CD4-positive, alpha-beta T cell treated with Interleukin-15 for 4 hours (primary cell): ENCODE data around the gene CD248.
"Not testable (repeated sequence)": the region's sequence is repeated elsewhere in the genome, so short reads cannot be mapped to it uniquely, and the experiment has no call there.

Source experiments
- DNase-seq: peaks from one replicate; pipeline ENCODE4 v3.0.0-alpha.2; 2020; ENCODE audit warnings: low spot score

Gene CD248, protein sequence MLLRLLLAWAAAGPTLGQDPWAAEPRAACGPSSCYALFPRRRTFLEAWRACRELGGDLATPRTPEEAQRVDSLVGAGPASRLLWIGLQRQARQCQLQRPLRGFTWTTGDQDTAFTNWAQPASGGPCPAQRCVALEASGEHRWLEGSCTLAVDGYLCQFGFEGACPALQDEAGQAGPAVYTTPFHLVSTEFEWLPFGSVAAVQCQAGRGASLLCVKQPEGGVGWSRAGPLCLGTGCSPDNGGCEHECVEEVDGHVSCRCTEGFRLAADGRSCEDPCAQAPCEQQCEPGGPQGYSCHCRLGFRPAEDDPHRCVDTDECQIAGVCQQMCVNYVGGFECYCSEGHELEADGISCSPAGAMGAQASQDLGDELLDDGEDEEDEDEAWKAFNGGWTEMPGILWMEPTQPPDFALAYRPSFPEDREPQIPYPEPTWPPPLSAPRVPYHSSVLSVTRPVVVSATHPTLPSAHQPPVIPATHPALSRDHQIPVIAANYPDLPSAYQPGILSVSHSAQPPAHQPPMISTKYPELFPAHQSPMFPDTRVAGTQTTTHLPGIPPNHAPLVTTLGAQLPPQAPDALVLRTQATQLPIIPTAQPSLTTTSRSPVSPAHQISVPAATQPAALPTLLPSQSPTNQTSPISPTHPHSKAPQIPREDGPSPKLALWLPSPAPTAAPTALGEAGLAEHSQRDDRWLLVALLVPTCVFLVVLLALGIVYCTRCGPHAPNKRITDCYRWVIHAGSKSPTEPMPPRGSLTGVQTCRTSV

GRCh38 chr11:66316849-66317251 lies at the start of gene CD248:
TSS of gene CD248 (minus strand) at chr11:66317044. CDS start at chr11:66317027, 17 bp downstream.
- no peak for DNase-seq

- no peak for DNase-seq
Measured at GRCh38 chr11:66365711-66366619, 49.1 kb upstream of the CD248 start.

DNA sequence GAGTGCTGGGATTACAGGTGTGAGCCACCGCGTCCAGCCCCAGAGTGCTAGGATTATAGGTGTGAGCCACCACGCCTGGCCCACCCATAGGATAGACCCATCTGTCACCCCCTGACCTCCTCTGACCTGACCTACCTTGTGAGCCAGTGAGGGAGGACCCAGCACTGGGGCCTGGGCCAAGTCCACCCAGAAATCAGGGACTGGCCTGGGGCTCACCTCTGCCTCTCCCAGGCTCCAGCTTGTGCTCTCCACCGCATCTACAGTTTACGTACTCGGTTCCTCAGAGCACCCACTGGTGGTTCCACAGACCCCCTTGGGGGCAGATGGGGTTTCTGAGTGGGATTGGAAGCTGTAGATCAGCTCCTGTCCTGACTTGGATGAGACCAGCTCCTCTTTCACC lies 48.3 kb upstream of the CD248 start:
- no peak for DNase-seq

GRCh38 chr11:66363805-66364535 lies 47.1 kb upstream of the CD248 start:
- peak; percentile 57 for DNase-seq

- no peak for DNase-seq
Measured at GRCh38 chr11:66363187-66363601, 46.4 kb upstream of the CD248 start.

GRCh38 chr11:66362481-66363147 lies 45.8 kb upstream of the CD248 start:
- no peak for DNase-seq

DNA sequence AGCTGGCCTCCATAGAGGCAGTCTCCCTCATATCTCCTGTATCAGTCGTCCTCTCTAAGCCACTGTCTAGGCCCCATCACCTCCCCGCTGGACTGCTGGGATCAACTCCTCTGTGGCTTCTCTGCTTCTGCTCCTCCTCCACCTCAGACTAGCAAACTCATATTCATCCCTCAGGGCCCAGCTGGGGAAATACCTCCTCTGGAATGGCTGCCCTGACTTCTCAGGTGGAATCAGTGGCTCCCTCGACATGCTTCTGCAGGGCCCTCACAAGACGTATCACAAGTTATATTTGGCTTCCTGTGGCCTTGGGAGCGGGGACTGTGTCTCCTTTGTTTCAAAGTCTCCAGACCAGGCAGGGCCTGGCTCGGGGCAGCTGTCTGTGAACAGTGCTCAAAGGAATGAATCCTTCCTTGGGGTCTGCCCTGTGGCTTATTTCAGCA lies 44.7 kb upstream of the CD248 start:
- no peak for DNase-seq

- DNase-seq = no peak
Measured at GRCh38 chr11:66360406-66361073, 43.7 kb upstream of the CD248 start.

DNA sequence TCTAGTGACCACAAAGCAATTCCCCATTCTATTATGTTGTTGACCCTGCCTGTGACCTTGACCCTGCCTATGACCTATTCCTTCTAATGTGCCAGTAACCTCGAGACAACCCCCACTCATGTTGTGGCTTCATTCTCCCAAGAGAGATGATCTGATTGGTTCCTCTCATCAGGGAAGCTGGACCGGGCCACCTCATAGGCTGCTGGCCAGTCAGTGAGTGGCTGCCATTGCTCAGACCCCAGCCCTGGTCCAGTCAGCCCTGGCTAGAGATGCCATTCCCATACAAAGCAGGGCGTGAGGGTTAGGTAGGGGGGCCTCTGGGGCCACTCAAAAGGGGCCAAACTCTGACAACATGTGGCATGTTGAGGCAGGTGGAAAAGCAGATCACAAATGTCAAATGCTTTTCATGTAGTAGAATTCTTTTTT lies 42.8 kb upstream of the CD248 start:
- no peak for DNase-seq

DNA sequence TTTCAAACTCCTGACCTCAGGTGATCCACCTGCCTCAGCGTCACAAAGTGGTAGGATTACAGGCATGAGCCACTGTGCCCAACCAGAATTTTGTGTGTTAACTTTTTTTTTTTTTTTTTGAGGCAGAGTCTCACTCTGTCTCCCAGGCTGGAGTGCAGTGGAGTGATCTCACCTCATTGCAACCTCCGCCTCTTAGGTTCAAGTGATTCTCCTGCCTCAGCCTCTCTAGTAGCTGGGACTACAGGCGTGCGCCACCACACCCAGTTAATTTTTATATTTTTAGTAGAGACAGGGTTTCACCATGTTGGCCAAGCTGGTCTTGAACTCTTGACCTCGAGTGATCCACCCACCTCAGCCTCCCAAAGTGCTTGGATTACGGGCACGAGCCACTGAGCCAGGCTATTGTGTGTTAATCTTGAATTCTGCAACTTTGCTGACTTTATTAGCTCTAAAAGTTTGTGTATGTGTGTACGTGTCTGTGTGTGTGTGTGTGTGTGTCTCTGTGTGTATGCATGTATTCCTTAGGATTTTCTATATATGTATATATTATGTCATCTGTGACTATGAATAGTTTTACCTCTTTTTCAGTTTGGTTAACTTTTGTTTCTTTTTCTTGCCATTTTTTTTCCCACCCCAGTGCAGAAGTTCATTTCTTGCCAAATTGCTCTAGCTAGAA lies 33.9 kb upstream of the CD248 start:
- DNase-seq = not testable (repeated sequence)

DNA sequence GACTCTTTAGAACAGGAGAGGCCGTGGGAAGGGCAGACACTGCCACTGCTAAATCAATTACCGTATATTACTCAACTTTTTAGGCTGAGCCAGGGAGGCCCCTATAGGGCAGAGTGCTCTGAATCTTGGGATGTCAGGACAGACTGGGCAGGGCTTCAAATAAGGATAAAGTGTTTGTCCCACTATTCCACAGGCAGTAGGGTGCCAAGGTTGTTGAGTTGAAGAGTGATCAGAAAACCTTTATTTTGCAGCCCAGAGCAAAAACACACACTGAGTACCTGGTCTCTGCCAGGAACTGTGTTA lies 32.2 kb upstream of the CD248 start:
- DNase-seq = no peak

- peak; percentile 82 for DNase-seq
Measured at GRCh38 chr11:66347425-66348276, 30.8 kb upstream of the CD248 start, which contains the start of gene B4GAT1. TSS of gene B4GAT1 (minus strand) at chr11:66347629. CDS start at chr11:66347545, 84 bp downstream.

DNA sequence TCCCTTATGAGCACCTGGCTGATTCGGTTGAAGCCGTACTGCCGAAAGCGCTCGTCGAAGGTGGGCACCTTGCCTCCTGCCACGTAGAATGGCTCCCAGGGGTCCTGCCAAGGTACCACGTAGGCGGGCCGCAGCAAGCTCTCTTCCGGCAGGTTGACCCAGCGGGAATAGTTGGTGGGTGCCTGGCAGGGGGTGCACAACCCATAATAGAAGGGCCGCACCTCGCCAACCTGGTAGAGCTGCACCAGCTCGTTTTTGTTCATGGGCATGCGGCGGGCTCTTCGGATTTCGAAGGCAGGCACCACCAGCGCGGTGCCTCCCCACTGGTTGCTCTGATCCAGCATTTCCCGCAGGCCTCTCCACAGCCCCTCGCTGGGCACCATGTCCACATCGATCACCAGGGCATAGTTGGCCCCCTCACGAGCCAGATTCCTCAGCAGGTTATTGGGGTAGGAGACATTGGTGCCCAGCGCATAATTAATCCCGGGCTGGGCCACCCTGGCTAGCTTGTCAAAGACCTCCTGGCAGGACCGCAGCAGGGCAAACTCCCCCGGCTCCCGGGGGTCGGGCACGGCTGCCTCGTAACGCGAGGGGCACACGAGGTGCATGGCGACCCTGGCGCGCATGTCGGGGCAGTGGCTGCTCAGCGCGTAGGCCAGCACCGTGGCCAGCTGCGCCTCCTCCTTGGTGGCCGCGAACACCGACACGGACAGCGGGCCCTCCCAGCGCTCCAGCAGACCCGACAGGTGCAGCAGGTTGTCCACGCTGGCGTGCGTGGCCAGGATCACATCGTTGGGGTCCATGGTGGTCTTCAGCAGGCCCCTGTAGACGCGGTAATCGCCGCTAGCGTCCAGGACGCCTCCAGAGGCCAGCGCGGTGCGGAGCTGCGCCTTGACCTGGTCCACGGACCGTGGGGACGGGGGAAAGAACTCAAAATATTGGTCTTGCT lies 29.9 kb upstream of the CD248 start:
- DNase-seq = no peak

DNA sequence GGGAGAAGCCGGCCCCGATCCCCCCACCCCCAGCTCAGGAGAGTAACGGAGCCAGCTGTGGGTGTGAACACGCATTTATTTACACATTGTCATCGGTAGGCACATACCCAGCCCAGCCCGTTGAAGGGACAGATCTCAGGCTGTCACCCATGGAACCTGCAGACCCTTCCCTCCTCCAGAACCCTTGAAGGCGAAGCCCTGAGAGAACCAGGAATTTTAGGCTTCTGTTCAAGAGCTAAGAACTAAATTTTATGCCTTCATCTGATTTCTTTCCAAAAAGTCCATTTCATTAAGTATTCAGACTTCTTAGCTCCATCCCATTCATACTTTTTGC lies 28.4 kb upstream of the CD248 start:
- no peak for DNase-seq

DNA sequence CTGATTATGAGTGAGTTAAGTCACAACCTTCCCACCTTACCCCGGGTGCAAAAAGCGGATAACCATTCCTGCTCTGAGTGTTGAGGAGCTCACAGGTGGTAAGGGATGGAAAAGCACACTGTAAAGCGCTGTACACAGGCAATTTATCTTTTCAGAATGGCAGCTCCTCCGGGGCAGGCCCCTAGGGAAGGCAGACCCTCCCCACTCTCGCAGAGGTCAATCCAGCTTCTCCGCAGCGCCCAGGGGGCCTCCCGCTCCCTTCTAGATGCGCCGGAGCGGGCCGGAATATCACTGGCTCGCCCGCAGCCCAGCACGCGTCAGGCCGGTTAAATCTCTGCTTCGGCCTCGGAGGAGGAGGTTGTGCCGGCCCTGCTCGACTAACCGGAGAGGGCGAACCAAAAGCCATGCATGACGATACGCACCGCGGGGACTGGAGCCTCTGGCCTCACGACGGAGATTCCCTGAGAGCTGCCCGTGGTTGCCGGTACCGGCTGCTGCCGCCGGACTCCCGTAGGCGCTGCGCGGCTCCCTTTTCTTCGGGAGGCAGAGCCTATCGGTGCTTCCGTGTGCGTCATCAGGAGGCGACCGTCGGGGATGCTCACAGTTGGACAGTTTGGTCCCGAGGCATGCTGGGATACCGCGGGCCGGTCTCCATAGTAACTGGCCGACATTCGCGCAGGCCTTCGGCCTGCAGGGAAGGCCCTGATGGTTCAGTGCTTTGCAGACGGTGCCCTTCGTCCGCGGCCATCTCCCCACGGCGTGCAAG lies 27.9 kb upstream of the CD248 start, which contains the start of gene BRMS1:
TSS of gene BRMS1 (minus strand) at position 555 of the 766 bp plus-strand sequence. CDS start 2,870 bp downstream, outside the sequence.
- peak; percentile 94 for DNase-seq

DNA sequence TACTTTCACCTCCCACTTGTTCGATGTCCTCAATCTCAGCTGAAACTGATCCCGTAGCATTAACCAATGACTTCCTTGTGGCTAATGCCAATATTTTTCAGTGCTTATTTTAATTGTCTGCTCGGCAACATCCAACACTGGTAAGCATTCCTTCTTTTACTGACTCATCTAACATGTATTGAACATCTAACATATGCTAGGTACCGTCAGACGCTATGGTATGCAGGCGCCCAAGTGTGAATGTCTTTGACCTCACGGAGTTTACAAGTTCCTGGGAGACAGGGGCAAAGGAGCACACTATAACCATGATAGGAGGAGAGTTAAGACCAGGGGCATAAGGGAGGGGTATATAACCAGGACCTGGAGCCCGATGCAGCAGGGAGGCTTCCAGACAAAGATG lies 26.3 kb upstream of the CD248 start:
- no peak for DNase-seq
